Prostate gland (tissue), 2 donors: ENCODE results near the gene TNFSF12.

ENCODE experiments used
- CTCF ChIP-seq, 4 experiments: fragments of 200-600 bp in 2 of 4; fragments of 450-650 bp in 2 of 4; sonication (generic) in 2 of 4; IDR thresholded peaks; 1 replicate in 3 of 4; 2 replicates in 1 of 4; pipeline ENCODE4 v1.5.1; 2016 to 2019; ENCODE audit warnings: antibody characterized with exemption in 4 of 4, mild to moderate bottlenecking in 2 of 4, moderate library complexity in 2 of 4
- POLR2A ChIP-seq: fragments of 450-650 bp; IDR thresholded peaks from one replicate; pipeline ENCODE4 v1.6.1; 2016; ENCODE audit warnings: antibody characterized with exemption, mild to moderate bottlenecking
- POLR2AphosphoS5 ChIP-seq: sonication (generic); formaldehyde crosslinking; IDR thresholded peaks from one replicate; pipeline ENCODE4 v1.6.1; 2017; ENCODE audit warnings: antibody characterized with exemption

- TF ChIP-seq CTCF (IDR thresholded peaks at IDR 0.05) (no peak), POLR2A (no peak), POLR2AphosphoS5 (no peak)
These were observed 14.4 kb downstream of the TNFSF12 start for GRCh38 chr17:7563115-7563869.
